ENCODE measurements around the gene BAZ2B.

Gene BAZ2B

DNA sequence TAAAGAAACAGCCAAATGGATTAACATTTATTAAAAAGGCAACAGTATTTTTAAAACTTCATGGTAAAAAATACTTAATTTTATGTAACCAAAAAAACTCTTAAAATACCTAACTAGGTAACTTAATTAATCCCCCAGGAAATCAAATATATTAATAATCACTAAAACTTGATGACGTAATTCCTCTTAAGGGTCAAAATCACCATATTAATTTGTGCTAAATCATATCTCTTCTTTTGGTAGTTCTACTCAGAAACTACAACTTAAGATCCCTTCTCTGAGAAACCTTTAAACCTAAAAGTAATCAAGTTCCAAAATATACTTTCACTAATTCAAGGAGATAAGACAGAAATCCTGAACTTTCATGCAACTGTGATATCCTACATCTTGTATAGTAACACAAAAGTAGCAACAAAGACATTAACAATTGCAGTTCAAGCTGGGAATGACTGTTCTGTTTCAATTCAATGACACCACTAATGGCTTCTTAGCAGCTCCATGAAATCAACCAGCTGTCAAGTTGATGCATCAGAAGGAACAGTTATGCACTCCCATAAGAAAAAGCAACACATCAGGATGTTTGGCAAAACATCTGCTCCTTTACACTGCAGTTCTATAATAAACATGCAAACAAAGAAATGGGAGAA, 4.0 kb downstream of the BAZ2B start:
- no peak overlapping the region for H3K27ac ChIP-seq
- no peak for TF ChIP-seq Cebpa-rat (IDR thresholded peaks at IDR 0.05)
- H3K9me3 ChIP-seq (replicated peaks in 1 of 11): no peaks in the 10 kb centered on the region
- peaks cover 8 to 32% (median 22%) of the 10 kb centered on the region in 10 experiments; a peak in 18 of 20 replicates for H3K4me1 ChIP-seq
- H3K4me2 ChIP-seq: peak overlapping the region in 4 of 11 experiments; percentile 39 to 86 (median 80); a peak in 11 of 22 replicates
- H3K4me3 ChIP-seq: no peak overlapping the region
- no peak overlapping the region for H3K9ac ChIP-seq
- peaks cover 0 to 4% (median 0%) of the 10 kb centered on the region in 11 experiments; a peak in 1 of 22 replicates for H3K36me3 ChIP-seq
- 0 out of 22 replicates have a peak, but pooled peaks cover 0 to 4% (median 0%) of the 10 kb centered on the region in 11 experiments for H3K27me3 ChIP-seq
- H4K20me1 ChIP-seq: peaks cover 0 to 29% (median 5%) of the 10 kb centered on the region in 11 experiments; a peak in 8 of 22 replicates

DNA sequence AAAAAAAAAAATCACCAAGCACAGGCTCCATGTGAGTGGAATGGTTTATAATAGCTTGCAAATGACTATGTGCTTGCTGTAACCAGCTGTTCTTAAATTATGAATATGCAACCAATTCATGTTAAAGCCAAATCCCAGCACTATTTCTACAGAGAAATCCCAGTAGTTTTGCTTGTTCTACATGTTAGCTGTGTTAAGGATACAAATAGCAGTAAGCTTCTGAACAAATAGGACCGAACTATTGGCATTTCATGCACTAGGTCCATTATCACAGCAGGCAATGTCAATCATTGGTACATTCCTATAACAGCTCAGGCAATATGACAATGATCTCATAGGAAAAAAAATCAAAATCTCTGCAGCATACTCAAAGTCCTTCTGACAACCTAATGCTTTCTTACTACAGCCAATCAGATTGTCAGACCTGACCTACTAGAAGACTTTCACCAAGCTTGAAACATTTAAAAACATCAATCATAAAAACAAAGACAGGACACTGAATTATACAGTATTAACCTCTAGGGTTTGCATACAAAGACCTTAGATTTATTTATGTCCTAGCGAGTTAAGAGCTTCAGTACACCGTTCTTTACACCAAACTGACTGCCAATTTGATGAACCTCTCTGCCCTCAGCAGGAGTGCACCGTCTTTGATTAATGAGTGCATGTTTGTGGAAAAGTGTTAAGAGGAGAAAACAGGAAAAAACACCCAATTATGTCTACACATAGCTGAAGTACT, 6.4 kb downstream of the BAZ2B start:
- no peak overlapping the region for H3K4me3 ChIP-seq
- no peak for TF ChIP-seq Cebpa-rat (IDR thresholded peaks at IDR 0.05)
- H3K9me3 ChIP-seq (replicated peaks in 1 of 11): no peaks in the 10 kb centered on the region
- H3K36me3 ChIP-seq: peaks cover 0 to 4% (median 0%) of the 10 kb centered on the region in 11 experiments; a peak in 1 of 22 replicates
- peaks cover 0 to 49% (median 6%) of the 10 kb centered on the region in 11 experiments; a peak in 9 of 22 replicates for H4K20me1 ChIP-seq
- no peak overlapping the region for H3K4me2 ChIP-seq
- H3K4me1 ChIP-seq: peaks cover 0 to 24% (median 16%) of the 10 kb centered on the region in 10 experiments; a peak in 17 of 20 replicates
- H3K9ac ChIP-seq: no peak overlapping the region
- H3K27me3 ChIP-seq: no peaks in the 10 kb centered on the region
- H3K27ac ChIP-seq: no peak overlapping the region

DNA sequence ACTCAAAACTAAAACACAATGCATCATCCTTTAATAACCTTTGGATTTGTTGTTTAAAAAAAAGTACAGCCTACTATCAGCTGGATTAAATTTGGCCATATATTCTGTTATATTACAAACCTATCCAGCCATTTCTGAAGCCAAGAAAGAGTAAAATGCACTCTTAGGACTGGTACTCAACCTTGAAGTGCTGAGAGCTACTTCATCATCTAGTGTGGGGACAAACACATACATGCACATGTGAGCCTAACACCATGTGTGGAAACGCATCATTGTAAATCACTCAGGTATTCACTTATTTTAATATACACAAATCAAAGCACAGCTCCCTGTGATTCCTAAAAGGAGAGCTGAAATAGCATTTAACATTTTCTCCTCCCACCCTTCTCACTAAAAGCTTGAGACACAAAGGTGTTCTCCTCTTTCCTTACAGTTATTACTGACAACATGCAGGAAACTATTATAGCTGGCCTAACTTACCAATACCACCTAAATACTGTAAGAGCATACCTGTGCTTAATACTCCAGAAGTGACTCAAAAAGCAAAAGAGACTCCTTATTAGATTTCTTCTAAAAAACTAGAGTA, 7.5 kb downstream of the BAZ2B start:
- Histone ChIP-seq H3K4me1 (peaks cover 0 to 17% (median 14%) of the 10 kb centered on the region in 10 experiments; a peak in 17 of 20 replicates), H3K4me2 (no peak overlapping the region), H3K36me3 (peaks cover 0 to 4% (median 0%) of the 10 kb centered on the region in 11 experiments; a peak in 1 of 22 replicates), H3K4me3 (no peak overlapping the region), H3K9ac (no peak overlapping the region), H4K20me1 (peaks cover 0 to 60% (median 6%) of the 10 kb centered on the region in 11 experiments; a peak in 9 of 22 replicates), H3K27me3 (no peaks in the 10 kb centered on the region), H3K27ac (no peak overlapping the region), H3K9me3 (replicated peaks in 1 of 11) (no peaks in the 10 kb centered on the region)
- TF ChIP-seq Cebpa-rat (IDR thresholded peaks at IDR 0.05): no peak

DNA sequence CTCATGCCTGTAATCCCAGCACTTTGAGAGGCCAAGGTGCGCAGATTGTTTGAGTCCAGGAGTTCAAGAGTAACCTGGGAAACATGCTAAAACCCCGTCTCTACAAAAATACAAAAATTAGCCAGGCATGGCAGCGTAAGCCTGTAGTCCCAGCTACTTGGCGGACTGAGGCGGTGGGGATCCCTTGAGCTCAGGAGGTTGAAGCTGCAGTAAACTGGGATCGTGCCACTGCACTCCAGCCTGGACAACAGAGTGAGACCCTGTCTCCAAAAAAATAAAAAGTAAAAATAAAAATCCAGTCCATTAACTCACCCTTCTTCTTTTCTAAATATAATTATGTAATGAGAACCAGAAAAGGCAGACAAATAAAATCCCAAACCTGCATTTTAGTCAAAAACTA, 8.2 kb downstream of the BAZ2B start:
- Histone ChIP-seq H4K20me1 (peaks cover 0 to 67% (median 6%) of the 10 kb centered on the region in 11 experiments; a peak in 9 of 22 replicates), H3K4me1 (peaks cover 0 to 12% (median 7%) of the 10 kb centered on the region in 10 experiments; a peak in 11 of 20 replicates), H3K27ac (no peak overlapping the region), H3K27me3 (no peaks in the 10 kb centered on the region), H3K4me3 (no peak overlapping the region), H3K9ac (no peak overlapping the region), H3K4me2 (no peak overlapping the region), H3K9me3 (replicated peaks in 1 of 11) (no peaks in the 10 kb centered on the region), H3K36me3 (peaks cover 0 to 4% (median 0%) of the 10 kb centered on the region in 11 experiments; a peak in 1 of 22 replicates)
- TF ChIP-seq Cebpa-rat (IDR thresholded peaks at IDR 0.05): no peak

DNA sequence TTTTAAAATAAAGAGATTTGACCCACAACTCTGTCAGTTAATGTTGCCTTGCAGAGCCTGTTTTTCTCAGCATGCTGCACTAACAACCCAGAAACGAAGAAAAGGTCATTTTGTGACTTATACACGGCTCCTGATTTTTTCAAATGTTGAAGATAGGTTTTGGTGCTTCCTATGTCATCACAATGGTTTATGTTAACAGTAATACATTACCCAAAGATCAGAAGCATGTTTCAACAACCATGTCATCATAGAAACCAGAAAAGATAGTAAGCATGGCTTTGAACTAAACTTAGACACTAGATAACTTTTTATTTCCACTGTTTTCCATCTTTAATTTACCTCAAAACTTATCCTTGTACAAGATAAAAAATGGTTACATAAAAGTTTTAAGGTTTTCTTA, 10.1 kb downstream of the BAZ2B start:
- Histone ChIP-seq H3K9me3 (replicated peaks in 1 of 11) (no peaks in the 10 kb centered on the region), H4K20me1 (peaks cover 0 to 83% (median 6%) of the 10 kb centered on the region in 11 experiments; a peak in 9 of 22 replicates), H3K4me3 (no peak overlapping the region), H3K9ac (no peak overlapping the region), H3K4me1 (peaks cover 0 to 13% (median 0%) of the 10 kb centered on the region in 10 experiments; a peak in 4 of 20 replicates), H3K36me3 (peaks cover 0 to 7% (median 0%) of the 10 kb centered on the region in 11 experiments; a peak in 2 of 22 replicates), H3K27me3 (no peaks in the 10 kb centered on the region), H3K4me2 (no peak overlapping the region), H3K27ac (no peak overlapping the region)
- TF ChIP-seq Cebpa-rat (IDR thresholded peaks at IDR 0.05): no peak

DNA sequence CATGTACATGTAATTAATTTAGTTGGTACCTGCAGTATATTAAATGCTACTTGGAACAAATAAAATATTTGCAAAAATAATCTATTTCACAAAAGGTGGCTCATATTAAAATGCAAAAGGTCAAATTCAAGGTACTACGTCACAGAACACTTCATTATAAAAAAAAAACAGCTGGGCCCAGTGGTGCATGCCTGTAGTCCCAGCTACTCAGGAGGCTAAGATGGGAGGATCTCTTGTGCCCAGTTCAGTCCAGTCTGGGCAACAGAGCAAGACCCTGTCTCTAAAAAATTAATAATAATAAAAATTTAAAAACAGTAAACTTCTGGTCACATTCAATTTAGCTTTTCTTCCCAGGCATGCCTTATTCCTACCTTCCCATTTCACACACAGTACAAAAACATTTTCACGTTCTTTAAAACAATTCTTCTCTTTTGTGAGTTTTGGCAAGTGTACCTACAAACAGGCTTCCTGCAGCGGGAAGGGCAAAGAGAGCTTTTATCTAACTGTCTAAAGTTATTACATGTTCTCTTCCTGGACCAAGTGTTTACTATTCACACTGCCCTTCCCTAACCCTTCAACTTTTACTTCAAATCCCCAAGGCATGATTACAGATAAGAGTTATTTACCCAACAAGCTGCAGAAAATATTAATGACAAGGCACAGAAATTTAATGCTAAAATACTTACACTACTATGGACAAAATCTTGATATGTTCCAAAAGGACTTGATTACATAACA, 10.7 kb downstream of the BAZ2B start:
- Histone ChIP-seq H3K36me3 (peaks cover 0 to 13% (median 0%) of the 10 kb centered on the region in 11 experiments; a peak in 3 of 22 replicates), H3K4me1 (peaks cover 0 to 13% (median 0%) of the 10 kb centered on the region in 10 experiments; a peak in 4 of 20 replicates), H3K27ac (no peak overlapping the region), H3K4me3 (no peak overlapping the region), H4K20me1 (peaks cover 0 to 90% (median 6%) of the 10 kb centered on the region in 11 experiments; a peak in 9 of 22 replicates), H3K9ac (0 out of 22 replicates have a peak overlapping the region, but pooled peaks of 1 of the 11 experiments have one; percentile 29), H3K4me2 (no peak overlapping the region), H3K9me3 (replicated peaks in 1 of 11) (no peaks in the 10 kb centered on the region), H3K27me3 (no peaks in the 10 kb centered on the region)
- no peak for TF ChIP-seq Cebpa-rat (IDR thresholded peaks at IDR 0.05)

DNA sequence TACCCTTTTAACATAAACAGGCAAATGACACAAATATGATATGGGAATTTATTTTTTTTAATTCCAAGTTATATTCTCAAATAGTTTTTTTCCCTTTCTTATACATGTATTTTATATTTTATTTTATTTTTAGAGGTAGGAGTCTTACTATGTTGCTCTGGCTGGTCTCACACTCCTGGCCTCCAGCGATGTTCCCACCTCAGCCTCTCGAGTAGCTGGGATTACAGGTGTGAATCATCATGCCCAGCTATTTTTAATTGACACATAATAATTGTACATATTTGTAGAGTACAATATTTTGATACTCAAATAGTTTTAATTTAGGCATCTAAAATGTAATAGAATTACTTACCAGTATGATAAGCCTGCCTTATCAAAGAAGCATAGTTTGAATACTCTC, 12.2 kb downstream of the BAZ2B start:
- Histone ChIP-seq H3K4me2 (no peak overlapping the region), H3K27ac (no peak overlapping the region), H3K4me1 (peaks cover 0 to 13% (median 0%) of the 10 kb centered on the region in 10 experiments; a peak in 4 of 20 replicates), H4K20me1 (peaks cover 0 to 84% (median 5%) of the 10 kb centered on the region in 11 experiments; a peak in 8 of 22 replicates), H3K9me3 (replicated peaks in 1 of 11) (peaks cover 0 to 9% (median 0%) of the 10 kb centered on the region in 11 experiments; a peak in 2 of 22 replicates), H3K4me3 (no peak overlapping the region), H3K9ac (no peak overlapping the region), H3K36me3 (peaks cover 0 to 16% (median 1%) of the 10 kb centered on the region in 11 experiments; a peak in 5 of 22 replicates), H3K27me3 (no peaks in the 10 kb centered on the region)
- no peak for TF ChIP-seq Cebpa-rat (IDR thresholded peaks at IDR 0.05)

DNA sequence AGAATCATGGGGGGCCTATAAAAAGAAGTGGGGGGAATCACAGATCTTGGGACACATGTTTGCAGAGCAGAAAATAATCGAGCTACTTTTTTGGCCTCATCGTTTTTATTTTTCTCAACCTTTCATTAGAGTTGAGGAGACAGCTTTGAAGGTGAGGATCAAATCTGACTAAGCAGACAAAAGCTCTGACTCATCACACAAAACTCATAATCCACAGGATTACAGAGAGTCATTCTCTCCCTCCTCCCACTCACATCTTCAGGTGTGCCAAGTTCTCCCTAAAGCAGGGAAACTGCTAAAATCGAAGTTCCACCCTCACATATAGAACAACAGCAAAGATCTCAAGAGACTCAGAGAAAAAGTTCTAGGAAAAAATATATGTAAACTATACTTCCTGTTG, 15.6 kb downstream of the BAZ2B start:
- Histone ChIP-seq H3K9ac (no peak overlapping the region), H3K4me2 (no peak overlapping the region), H3K4me1 (peaks cover 0 to 22% (median 0%) of the 10 kb centered on the region in 10 experiments; a peak in 4 of 20 replicates), H3K36me3 (peaks cover 0 to 21% (median 4%) of the 10 kb centered on the region in 11 experiments; a peak in 7 of 22 replicates), H3K4me3 (no peak overlapping the region), H4K20me1 (peaks cover 0 to 79% (median 0%) of the 10 kb centered on the region in 11 experiments; a peak in 7 of 22 replicates), H3K9me3 (replicated peaks in 1 of 11) (peaks cover 0 to 23% (median 6%) of the 10 kb centered on the region in 11 experiments; a peak in 9 of 22 replicates), H3K27me3 (no peaks in the 10 kb centered on the region), H3K27ac (no peak overlapping the region)
- no peak for TF ChIP-seq Cebpa-rat (IDR thresholded peaks at IDR 0.05)
